Pulmonary artery endothelial cell (primary cell): ENCODE data around the gene TSPYL4. TPM values are rescaled to one million over a fixed set of nuclear protein-coding genes. Genes with fewer than 3 reads are reported as not detected.
A peak's percentile ranks its signal among the peaks of the same experiment; 100 is the strongest.

Experiments used
- DNase-seq: peaks from one replicate; pipeline ENCODE4 v3.0.0-alpha.2; 2011; ENCODE audit warnings: low read depth, low spot score
- total RNA-seq: library from RNA; depleted of rRNA; stranded (reverse); fragments of >200 nt; gene quantifications from 2 replicates; pipeline ENCODE4 v1.2.3, GENCODE V29; 2014

TSPYL4 gene
- total RNA-seq, 1 donor from 2014 or later: 11.1 TPM

DNA sequence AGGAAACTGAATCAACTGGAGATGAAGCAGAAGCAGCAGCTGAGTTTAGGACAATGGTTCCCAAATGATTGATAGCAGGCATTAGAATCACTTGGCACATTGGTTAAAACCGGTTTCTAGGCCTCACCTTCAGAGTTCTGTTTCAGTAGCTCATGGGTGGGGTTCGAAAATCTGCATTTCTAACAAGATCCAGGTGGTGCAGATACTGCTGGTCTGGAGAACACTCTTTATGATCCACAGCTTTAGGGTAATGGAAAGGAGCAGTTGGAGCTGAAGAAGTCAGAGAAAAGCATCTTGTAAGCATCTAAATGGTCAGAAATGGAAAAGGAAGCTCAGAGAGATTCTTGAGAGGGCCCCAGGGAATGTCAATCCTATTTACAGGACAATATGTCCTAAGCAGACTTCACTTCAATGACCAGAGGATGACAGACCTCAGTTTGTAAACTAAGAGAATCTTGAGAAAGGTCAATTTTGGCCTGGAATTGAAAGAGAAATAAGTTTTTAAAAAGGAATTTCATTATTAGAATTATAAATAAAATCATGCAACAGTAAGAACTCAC is 17.4 kb upstream of the TSPYL4 start:
- DNase-seq: no peak

DNA sequence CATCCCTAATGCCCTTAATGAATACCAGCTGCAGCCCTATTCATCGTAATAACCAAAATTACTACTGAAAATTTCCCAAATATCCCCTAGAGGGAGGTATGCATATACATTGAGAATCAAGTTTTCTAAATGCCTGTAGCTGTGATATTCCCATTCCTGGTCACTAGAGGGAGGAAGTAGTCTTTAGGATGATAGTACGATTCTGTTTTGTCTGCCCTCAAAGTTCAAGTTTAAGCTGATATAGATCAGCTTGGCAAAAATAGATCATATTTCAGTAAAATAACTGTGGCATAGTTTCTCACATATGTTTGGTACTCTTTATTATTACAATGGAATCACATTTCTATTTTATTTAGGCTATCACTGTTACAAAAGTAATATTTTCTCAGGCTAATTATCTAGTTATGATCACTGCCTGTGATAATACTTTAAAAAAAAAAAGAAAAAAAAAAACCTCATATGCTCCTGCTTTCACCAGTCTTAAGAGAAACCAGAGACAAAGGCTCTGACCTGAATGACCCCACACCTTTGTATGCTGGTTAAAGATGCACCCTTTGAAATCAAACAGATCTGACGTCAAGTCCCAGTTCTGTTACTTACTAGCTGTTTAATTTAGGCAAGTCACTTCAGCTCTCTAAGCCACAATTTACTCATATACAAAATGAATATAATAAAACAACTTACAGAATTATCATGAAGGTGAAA is 14.9 kb upstream of the TSPYL4 start:
- peak; percentile 60 for DNase-seq

DNA sequence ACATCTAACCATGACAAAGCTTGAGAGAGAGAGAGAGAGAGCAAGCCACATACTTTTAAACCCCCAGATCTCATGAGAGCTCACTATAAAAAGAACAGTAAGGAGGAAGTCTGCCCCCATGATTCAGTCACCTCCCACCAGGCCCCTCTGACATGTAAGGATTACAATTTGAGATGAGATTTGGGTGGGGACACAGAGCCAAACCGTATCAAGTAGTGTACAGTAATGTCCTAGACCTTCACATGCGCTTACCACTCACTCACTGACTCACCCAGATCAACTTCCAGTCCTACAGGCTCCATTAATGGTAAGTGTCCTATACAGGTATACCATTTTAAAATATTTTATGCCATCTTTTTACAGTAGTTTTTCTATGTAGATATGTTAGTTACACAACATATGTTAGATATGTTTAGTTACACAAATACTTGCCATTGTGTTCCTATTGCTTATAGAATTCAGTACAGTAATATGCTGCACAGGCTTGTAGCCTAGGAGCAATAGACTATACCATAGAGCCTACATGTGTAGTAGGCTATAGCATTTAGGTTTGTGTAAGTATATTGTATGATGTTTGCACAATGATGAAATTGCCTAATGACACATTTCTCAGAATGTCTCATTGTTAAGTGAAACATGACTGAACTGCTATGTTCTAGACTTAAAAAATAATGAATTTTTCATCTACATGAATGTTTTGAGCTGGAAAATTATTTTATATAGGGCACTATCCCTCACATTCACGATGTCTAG is 14.1 kb upstream of the TSPYL4 start:
- DNase-seq: no peak

DNA sequence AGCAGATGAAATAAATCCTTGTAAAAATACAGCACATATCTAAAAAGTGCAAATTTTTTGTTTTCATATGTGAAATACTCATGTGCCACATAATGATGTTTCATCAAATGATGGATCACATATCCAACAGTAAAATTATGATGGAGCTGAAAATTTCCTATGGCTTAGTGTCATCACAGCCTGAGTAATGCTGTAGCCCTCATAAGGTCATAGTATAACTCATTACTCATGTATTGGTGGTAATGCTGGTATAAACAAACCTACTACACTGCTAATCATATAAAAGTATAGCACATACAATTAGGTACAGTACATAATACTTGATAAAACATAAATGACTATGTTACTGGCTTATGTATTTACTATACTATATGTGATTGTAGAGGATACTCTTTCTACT is 12.9 kb upstream of the TSPYL4 start:
- no peak for DNase-seq

DNA sequence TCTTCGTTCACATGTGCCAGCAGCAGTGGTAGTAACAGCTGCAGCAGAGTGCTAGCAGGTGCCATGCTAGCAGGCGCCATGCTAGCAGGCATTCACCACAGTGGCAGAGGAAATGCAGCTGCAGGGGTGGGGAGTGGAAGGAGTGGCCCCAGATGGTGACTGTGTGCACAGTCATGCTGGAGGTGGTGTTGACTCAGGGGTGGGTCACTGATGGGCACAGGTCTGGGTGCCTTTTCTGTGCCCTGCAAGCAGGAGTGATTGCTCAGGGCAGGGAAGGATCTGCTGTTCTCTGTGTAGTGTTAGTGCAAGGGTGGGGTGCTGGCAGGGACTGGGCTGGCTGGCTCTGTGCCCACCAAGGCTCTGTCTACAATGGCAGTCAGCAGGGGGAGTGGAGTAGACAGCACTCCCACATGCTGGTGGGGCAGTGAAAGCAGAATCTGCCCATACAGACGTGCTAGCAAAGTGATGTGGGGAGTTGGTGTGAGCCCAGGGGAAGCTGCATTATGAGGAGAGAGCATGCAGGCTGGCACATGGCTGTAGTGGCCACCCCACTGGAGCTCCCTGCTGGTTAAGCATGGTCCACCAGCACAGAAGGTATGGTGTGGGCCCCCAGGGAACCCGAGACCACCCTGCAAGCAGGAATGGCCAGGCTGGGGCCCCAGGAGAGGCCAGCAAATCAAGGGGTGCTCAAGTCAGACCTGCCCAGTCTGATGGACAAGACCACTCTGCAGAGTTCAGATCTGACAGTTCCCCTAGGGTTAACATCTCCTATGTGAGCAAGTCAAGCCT is 11.4 kb upstream of the TSPYL4 start:
- DNase-seq: no peak

DNA sequence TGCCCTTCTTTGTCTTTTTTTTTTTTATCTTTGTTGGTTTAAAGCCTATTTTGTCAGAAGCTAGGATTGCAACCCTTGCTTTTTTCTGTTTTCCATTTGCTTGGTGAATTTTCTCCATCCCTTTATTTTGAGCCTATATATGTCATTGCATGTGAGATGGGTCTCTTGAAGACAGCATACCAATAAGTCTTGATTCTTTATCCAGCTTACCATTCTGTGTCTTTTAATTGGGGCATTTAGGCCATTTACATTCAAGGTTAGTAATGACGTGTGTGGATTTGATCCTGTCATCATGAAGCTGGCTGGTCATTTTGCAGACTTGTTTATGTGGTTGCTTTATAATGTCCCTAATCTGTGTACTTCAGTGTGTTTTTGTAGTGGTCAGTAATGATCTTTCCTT is 9.5 kb upstream of the TSPYL4 start:
- no peak for DNase-seq

DNA sequence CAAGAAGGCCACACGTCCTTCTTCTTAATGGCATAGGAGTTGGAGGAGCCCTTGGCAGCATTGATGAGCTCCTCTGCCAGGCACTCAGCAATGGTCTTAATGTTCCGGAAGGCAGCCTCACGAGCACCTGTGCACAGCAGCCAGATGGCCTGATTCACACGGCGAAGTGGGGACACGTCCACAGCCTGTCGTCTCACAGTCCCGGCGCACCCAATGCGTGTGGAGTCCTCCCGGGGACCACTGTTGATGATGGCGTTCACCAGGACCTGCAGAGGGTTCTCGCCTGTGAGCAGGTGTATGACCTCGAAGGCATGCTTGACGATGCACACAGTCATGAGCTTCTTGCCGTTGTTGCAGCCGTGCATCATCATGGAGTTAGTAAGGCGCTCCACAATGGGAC is 4.6 kb upstream of the TSPYL4 start:
- no peak for DNase-seq

DNA sequence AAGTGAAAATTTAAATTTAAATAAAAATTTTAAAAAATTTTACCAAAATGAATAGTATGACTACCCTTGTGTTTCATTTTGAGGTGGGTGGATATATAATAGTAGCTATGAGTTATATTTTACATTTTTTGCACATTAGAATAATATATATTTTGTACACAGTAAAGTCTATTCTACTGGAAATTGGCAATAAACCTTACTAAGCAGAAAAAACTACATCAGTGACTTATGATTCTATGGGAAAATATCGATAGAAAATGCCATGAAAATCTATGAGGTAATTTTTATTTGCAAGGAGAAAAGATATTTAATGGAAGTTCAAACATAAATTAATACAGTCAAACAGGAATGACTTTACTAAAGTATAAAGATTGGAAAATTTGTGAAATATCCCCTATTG is 2.8 kb upstream of the TSPYL4 start:
- no peak for DNase-seq

DNA sequence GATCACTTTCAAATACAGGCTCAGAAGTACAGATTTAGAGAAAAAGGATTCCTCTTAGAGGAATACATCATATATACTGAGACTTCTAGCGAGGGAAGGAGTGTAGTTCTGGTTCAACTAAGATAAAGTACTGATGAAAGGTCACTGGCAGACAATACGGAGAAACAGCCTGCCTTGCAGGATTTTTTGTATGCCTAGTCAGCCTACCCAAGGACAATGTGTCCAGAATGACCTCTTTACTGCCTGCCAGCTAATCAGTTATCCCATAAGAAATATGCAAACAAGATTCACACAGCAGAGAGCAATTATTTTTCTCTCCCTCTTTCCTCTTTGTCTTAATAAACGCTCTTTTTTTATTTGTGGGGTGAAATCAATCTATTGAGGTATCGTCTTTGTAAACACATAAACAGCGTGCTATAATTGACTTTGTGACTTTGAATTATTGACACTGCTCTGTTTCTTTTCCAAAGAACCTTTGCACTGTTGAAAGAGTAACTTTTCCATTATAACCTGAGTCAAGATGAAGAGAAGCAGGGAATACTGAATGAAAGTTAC is 1.4 kb upstream of the TSPYL4 start:
- DNase-seq: no peak

DNA sequence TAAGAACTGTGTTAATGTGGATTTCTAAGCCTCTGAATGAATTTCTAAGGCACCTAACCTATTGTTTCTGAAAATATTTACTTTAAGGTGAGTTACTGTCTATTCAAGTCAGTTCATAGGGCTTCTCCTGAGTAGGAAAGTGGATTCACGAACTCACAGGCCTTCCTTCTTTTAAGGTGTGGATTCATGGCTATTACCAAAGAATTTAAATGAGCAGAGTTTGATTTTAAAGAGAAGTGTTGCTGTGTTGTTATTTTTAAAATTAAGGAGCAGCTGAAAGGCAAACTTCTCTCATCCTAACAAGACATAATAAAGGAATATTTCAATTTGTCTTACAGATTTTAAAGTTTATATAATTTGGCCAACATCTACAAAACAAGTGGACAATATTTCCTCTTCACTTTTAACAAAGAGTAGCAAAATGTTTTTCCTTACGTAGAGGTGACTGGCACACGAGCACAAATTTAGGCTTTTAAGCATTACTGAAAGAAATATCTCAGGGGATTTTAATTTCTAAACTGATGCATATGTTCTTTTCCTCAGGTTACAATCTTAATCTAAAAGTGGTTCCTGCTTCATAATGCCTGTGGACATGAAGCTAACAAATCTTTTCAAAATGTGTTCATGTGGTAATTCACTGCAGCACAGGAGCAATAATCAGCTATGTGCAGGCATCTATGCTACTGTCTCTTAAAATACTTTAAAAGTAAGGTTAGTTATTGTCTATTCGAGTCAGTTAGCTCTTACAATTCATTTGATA is 602 bp upstream of the TSPYL4 start:
- no peak for DNase-seq

DNA sequence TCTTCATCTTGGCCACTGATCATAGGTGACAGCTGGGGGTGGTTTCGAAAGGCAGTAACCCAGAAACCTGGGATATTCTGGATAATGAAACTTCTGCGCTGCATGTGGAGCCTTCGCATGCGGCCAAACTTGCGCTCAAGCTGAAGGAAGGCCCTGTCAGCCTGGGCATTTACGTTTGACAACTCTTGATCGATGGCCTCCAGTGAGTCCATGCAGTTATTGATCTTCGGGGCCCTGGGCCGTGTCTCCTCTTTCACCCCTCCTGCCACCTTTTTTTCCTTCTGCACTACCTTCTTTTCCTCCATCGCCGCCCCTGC is 729 bp downstream of the TSPYL4 start:
- no peak for DNase-seq

DNA sequence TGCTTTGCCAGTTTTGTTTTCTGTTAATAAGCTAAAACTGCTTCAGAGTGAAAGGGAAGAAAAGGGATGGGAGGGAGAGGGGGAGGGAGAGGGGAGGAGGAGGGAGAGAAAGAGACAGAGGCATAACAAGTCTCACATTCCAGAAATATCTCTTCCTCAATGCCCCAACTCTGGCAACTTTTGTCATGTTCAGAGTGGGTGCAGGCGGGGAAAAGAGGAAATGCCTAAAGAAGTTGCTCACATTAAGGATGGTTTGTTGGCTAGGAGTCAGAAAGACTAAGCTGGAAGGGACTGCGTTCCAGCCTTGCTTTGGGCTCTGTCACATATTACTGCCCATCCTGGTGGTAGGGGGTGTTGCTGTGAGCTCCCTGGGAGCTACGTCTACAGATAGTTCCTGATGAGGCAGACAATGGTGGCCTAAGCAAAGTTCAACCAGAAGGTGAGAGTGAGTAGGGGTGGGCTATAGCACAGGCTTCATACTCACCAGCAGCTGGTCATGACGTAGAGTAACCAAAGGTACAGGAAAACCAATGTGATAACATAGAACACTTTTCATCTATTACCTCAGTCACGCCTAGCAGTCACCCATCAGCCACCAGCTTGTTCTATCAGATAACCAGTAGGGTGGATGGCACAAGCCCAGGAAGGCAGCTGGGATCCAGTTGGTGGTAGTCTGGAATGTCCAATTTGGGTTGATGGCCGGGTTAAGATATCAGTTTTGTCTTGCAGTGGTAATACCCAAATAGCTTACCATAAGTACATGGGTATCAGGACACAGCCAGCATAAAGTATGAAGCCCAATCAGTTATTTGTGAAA is 2.1 kb downstream of the TSPYL4 start:
- peak; percentile 76 for DNase-seq

DNA sequence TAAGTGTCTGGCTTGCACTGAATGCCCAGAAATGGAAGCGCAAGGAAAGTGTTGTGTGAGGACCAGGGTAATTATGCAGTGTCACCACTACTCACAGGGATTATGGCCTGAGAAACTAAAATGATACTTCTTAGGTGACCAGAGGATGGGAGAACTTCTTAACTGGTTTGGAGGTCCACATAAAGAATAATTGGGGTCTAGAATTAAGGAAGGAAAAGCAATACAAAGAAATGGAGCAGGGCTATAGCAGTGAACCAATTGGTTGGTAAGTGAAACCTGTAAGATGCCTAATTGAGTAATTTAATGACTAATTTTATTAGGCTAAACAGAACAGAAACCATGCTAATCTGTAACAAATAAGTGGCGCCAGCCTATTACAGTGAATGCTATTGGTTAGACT is 5.3 kb downstream of the TSPYL4 start:
- no peak for DNase-seq

DNA sequence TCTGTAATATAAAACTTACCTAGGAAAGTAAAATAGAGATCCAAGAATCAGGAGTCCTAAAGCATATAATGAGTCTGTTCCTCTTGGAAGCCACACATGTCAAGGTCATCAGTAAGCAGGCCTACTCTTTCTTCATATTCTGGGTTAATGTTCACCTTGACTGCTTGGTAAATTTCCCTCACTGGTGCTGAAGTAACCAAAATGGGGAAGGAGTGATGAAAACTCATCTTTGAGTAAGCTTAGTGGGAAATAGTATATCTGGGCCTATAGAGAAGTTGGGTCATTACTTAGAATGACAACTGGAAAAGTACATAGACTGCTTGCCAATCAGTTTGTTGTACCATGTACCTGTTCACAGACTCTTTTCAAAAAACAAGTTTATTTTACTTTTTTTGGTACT is 6.6 kb downstream of the TSPYL4 start:
- DNase-seq: no peak

DNA sequence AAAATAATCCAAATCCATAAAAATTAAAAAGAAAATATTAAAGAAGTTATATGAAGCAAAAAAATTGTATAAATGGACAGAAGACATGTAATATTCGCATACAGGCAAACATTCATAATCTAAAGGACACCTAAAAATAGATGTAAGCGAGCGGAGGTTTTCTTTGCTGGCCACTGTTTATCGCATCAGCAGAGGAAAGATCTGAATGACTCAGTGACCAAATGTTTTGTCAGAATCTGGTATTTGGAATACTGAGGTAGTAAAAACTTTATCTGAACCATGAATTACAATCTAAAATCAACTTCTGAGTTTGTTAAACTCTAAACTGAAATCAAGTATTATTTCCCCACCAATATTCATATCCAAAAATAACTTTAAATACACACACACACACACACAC is 7.8 kb downstream of the TSPYL4 start:
- no peak for DNase-seq

DNA sequence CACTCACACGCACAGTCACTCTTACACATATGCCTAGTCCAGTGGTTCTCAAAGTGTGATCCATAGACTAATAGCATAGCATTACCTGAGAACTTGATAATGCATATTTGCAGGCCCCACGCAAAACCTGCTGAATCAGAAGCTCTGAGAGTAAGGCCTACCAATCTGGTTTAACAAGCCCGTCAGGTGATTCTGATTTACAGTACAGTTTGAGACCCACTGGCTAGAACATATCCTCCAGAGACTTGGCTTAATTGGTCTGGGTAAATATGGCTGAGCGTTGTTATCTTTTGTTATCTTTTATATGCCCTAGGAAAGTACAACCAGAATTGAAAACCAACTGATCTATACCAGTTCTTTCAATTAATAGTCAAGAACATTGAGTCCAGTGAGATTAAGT is 9.6 kb downstream of the TSPYL4 start:
- DNase-seq: no peak

DNA sequence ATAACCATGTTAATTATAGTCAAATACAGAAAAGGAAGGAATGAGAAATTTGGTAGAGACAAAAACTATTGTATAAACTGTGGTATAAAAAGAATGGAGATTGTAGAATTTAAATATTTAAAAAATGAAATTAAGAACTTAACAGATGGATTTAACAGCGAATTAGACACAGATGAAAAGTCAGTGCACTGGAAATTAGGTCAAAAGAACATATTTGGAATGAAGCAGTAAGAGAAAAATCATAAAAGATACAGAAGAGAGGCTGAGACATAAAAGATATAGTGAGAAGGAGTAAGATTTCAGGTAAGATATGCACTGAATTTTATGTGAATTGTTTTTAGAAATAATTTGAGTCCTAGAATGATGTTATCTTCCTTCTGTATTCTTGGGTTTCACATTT is 14.0 kb downstream of the TSPYL4 start:
- no peak for DNase-seq

DNA sequence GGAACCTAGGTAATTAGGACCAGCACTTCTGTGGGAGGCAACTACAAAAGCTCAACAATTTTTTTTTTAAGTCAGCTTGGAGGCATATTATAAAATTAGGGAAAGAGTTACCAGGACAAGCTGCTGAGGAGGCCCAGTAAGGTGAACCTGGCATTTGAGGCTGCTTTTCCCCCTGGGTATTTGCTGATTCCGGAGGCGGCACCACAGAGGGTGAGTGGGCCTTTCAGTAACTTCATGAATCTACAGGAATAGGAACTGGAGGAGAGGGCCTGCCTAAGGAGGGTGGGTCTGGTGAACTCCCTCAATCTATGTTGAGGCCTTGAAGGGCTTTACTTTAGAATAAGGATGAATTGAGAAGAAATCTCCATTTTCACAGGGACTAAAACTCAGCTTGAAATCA is 14.6 kb downstream of the TSPYL4 start:
- no peak for DNase-seq

DNA sequence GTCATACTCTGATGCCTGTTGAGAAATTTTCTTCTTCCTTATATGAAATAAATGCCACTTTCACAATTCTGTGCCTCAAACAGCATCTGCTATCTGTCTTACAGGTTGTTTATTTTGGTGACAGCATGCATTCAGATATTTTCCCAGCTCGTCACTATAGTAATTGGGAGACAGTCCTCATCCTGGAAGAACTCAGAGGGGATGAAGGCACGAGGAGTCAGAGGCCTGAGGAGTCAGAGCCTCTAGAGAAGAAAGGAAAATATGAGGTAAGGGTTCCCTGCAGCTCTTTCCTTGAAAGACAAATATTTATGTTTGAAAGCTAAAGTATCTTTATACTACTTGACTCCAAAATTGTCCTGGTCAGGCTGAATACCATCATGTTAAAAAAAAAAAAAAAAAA is 15.8 kb downstream of the TSPYL4 start:
- DNase-seq: no peak

DNA sequence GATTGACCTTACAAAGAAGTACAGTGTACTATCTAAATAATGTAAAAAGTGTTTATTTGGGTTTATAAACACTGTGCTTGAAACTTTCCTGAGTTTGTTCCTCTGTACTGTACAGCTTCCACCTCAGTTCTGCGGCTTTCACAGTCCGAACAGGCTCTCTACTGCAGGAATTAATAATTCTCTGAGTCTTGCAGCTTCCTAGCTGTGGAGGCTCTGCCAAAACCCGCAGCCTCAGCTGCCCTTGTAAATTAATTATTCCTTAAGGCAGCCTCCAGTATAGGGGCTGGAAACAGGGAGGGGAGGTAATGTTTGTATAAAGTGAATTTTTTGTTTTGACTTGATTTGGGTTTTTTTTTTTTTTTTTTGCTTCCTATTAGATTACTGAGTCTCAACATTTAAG is 19.2 kb downstream of the TSPYL4 start:
- no peak for DNase-seq
